ENCODE data around the gene BDNF.

Gene BDNF

DNA sequence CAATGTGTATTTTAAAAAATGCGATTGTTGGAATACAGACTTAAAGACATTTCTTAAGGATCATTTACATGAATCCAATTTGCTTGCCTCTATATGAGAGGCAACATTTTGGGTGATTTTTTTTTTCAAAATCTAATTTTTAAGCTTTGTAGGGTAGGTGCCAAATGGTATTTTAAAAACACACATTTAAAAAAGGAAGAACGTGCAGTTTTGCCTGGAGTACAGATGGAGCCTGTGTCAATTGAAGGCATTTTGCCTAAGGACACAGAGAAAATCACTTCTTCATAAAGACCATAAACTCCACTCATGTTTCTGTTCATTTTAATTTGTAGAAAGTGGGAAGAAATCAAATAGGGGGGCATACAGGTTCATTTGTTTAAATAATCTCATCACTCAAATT lies 91.3 kb downstream of the BDNF start:
- H3K4me3 ChIP-seq (replicated peaks; ENCODE audit: low read depth, low read length), result no peak overlapping the region
- DNase-seq (ENCODE audit: extremely low read depth, insufficient read length), result no peak
- no peaks in the 10 kb centered on the region for H3K27me3 ChIP-seq (replicated peaks; ENCODE audit: control insufficient read depth, insufficient read depth, low read length)
- TF ChIP-seq, protein P1, sequence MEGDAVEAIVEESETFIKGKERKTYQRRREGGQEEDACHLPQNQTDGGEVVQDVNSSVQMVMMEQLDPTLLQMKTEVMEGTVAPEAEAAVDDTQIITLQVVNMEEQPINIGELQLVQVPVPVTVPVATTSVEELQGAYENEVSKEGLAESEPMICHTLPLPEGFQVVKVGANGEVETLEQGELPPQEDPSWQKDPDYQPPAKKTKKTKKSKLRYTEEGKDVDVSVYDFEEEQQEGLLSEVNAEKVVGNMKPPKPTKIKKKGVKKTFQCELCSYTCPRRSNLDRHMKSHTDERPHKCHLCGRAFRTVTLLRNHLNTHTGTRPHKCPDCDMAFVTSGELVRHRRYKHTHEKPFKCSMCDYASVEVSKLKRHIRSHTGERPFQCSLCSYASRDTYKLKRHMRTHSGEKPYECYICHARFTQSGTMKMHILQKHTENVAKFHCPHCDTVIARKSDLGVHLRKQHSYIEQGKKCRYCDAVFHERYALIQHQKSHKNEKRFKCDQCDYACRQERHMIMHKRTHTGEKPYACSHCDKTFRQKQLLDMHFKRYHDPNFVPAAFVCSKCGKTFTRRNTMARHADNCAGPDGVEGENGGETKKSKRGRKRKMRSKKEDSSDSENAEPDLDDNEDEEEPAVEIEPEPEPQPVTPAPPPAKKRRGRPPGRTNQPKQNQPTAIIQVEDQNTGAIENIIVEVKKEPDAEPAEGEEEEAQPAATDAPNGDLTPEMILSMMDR (IDR thresholded peaks at IDR 0.05; ENCODE audit: insufficient read depth, low read length, poor library complexity, severe bottlenecking), result no peak
- H3K36me3 ChIP-seq (ENCODE audit: control insufficient read depth, insufficient read depth, low read length), result no peaks in the 10 kb centered on the region

DNA sequence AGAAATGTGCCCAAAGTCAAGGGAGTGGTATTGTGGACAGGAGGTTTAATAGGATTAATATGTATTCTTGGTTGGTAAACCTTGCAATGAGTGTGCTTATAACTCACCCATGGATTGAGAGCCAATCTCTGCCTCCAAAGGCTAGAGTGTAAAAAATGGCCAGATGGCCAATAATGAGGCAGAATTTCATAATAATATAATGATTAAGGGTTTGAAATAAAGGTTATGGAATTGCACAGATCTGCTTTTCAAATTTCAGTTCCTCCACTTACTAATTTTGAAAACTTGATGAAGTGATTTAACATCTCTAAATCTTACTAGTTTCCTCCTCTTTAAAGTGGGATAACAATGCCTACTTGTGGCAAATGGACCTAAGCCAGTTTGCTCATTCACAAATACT lies 94.8 kb downstream of the BDNF start:
- no peak for DNase-seq (ENCODE audit: extremely low read depth, insufficient read length)
- Histone ChIP-seq H3K36me3 (ENCODE audit: control insufficient read depth, insufficient read depth, low read length) (no peaks in the 10 kb centered on the region), H3K4me3 (replicated peaks; ENCODE audit: low read depth, low read length) (no peak overlapping the region), H3K27me3 (replicated peaks; ENCODE audit: control insufficient read depth, insufficient read depth, low read length) (no peaks in the 10 kb centered on the region)
- TF ChIP-seq, protein P1 (IDR thresholded peaks at IDR 0.05; ENCODE audit: insufficient read depth, low read length, poor library complexity, severe bottlenecking), result no peak

Data from GM06990 (cell line).